ENCODE results near the gene MILR1.

GRCh38 chr17:64406321-64407200 is 42.4 kb upstream of the MILR1 start:
- no peak for TF ChIP-seq CTCF (IDR thresholded peaks at IDR 0.05)
- no peak for TF ChIP-seq POLR2AphosphoS5 (IDR thresholded peaks at IDR 0.05)
